ENCODE data around the gene CD209. TPM values are rescaled to one million over a fixed set of nuclear protein-coding genes. Genes with fewer than 3 reads are reported as not detected.
"Not testable (repeated sequence)": the region's sequence is repeated elsewhere in the genome, so short reads cannot be mapped to it uniquely, and the experiment has no call there.

Gene CD209
- total RNA-seq (not detected in 2 replicates), polyA plus RNA-seq (not detected in 2 replicates)

GRCh38 chr19:7746903-7747884 is at the start of gene CD209:
Gene CD209 (minus strand): TSS chr19:7747534. CDS start chr19:7747511, 23 bp downstream.
- H3K9me3 ChIP-seq (ENCODE audit: low read depth) = no peaks in the 10 kb centered on the region
- no peak within 1 kb of the TSS for H3K4me2 ChIP-seq
- DNase-seq (ENCODE audit: low spot score) = no peak
- no peak for TF ChIP-seq CTCF (IDR thresholded peaks at IDR 0.05; ENCODE audit: poor library complexity)
- no peak for TF ChIP-seq EZH2 (IDR thresholded peaks at IDR 0.05; ENCODE audit: borderline replicate concordance)
- no peak for TF ChIP-seq EZH2phosphoT487 (IDR thresholded peaks at IDR 0.05; ENCODE audit: low read depth, severe bottlenecking, unreplicated experiment)
- WGBS (ENCODE audit: low lambda C conversion rate, missing lambda C conversion rate) = 74% methylated on average over 7 of the region's 7 CpGs
- no peaks in the 10 kb centered on the region for H3K36me3 ChIP-seq (replicated peaks; ENCODE audit: insufficient read depth, low read depth)
- no peak within 1 kb of the TSS for H3K27ac ChIP-seq
- no peaks in the 10 kb centered on the region for H3K4me1 ChIP-seq (ENCODE audit: insufficient read depth)
- no peaks in the 10 kb centered on the region for H3K9me2 ChIP-seq (replicated peaks; ENCODE audit: insufficient read depth)
- no peaks in the 10 kb centered on the region for H4K20me1 ChIP-seq (ENCODE audit: insufficient read depth, poor library complexity, severe bottlenecking)
- H3K79me2 ChIP-seq = no peaks in the 10 kb centered on the region
- no peak within 1 kb of the TSS for H2AFZ ChIP-seq
- H3K27me3 ChIP-seq = peaks cover 4% of the 10 kb centered on the region
- no peak within 1 kb of the TSS for H3K4me3 ChIP-seq

- H3K4me1 ChIP-seq (ENCODE audit: insufficient read depth) = no peaks in the 10 kb centered on the region
- H4K20me1 ChIP-seq (ENCODE audit: insufficient read depth, poor library complexity, severe bottlenecking) = no peaks in the 10 kb centered on the region
- no peaks in the 10 kb centered on the region for H3K9me3 ChIP-seq (ENCODE audit: low read depth)
- H3K4me2 ChIP-seq = no peak overlapping the region
- DNase-seq (ENCODE audit: low spot score) = no peak
- H3K4me3 ChIP-seq = no peak overlapping the region
- no peaks in the 10 kb centered on the region for H3K36me3 ChIP-seq (replicated peaks; ENCODE audit: insufficient read depth, low read depth)
- H3K79me2 ChIP-seq = no peaks in the 10 kb centered on the region
- H3K27me3 ChIP-seq = peaks cover 12% of the 10 kb centered on the region
- H3K9me2 ChIP-seq (replicated peaks; ENCODE audit: insufficient read depth) = no peaks in the 10 kb centered on the region
- WGBS (ENCODE audit: low lambda C conversion rate, missing lambda C conversion rate) = 73% methylated on average over 8 of the region's 8 CpGs
- H3K27ac ChIP-seq = no peak overlapping the region
- no peak overlapping the region for H2AFZ ChIP-seq
- TF ChIP-seq EZH2phosphoT487 (IDR thresholded peaks at IDR 0.05; ENCODE audit: low read depth, severe bottlenecking, unreplicated experiment) = no peak
- TF ChIP-seq EZH2 (IDR thresholded peaks at IDR 0.05; ENCODE audit: borderline replicate concordance) = no peak
- no peak for TF ChIP-seq CTCF (IDR thresholded peaks at IDR 0.05; ENCODE audit: poor library complexity)
Measured at GRCh38 chr19:7795555-7796161, 48.3 kb upstream of the CD209 start.

GRCh38 chr19:7793493-7793892 is 46.2 kb upstream of the CD209 start:
- Histone ChIP-seq H3K4me3 (no peak overlapping the region), H3K4me1 (ENCODE audit: insufficient read depth) (no peaks in the 10 kb centered on the region), H3K27me3 (peaks cover 14% of the 10 kb centered on the region), H3K36me3 (replicated peaks; ENCODE audit: insufficient read depth, low read depth) (no peaks in the 10 kb centered on the region), H3K9me3 (ENCODE audit: low read depth) (no peaks in the 10 kb centered on the region), H4K20me1 (ENCODE audit: insufficient read depth, poor library complexity, severe bottlenecking) (no peaks in the 10 kb centered on the region), H3K4me2 (no peak overlapping the region), H3K9me2 (replicated peaks; ENCODE audit: insufficient read depth) (no peaks in the 10 kb centered on the region), H2AFZ (no peak overlapping the region), H3K79me2 (no peaks in the 10 kb centered on the region), H3K27ac (no peak overlapping the region)
- TF ChIP-seq CTCF (IDR thresholded peaks at IDR 0.05; ENCODE audit: poor library complexity) (no peak), EZH2phosphoT487 (IDR thresholded peaks at IDR 0.05; ENCODE audit: low read depth, severe bottlenecking, unreplicated experiment) (no peak), EZH2 (IDR thresholded peaks at IDR 0.05; ENCODE audit: borderline replicate concordance) (no peak)
- 93% methylated on average over 3 of the region's 3 CpGs for WGBS (ENCODE audit: low lambda C conversion rate, missing lambda C conversion rate)
- no peak for DNase-seq (ENCODE audit: low spot score)

- H3K4me3 ChIP-seq; H4K20me1 ChIP-seq (ENCODE audit: insufficient read depth, poor library complexity, severe bottlenecking); H3K9me2 ChIP-seq (replicated peaks; ENCODE audit: insufficient read depth); H3K9me3 ChIP-seq (ENCODE audit: low read depth); H3K36me3 ChIP-seq (replicated peaks; ENCODE audit: insufficient read depth, low read depth); H3K4me2 ChIP-seq; DNase-seq (ENCODE audit: low spot score); H3K4me1 ChIP-seq (ENCODE audit: insufficient read depth); H3K79me2 ChIP-seq; H2AFZ ChIP-seq: not testable (repeated sequence)
- 61% methylated on average over 7 of the region's 7 CpGs for WGBS (ENCODE audit: low lambda C conversion rate, missing lambda C conversion rate)
- H3K27me3 ChIP-seq = peaks cover 18% of the 10 kb centered on the region
- H3K27ac ChIP-seq = peak overlapping the region; percentile 65
Measured at GRCh38 chr19:7792701-7793100, 45.4 kb upstream of the CD209 start.

Measured in hepatocyte (in vitro differentiated cells).